Tibial nerve (tissue), 4 donors: ENCODE results near the gene GPC5.

Source experiments
- CTCF ChIP-seq, 5 experiments: fragments of 200-600 bp in 3 of 5; fragments of 450-650 bp in 2 of 5; sonication (generic) in 3 of 5; IDR thresholded peaks; one replicate each; pipeline ENCODE4 v1.5.1; 2016 to 2019; ENCODE audit warnings: antibody characterized with exemption in 5 of 5, mild to moderate bottlenecking in 3 of 5, moderate library complexity in 2 of 5
- EP300 ChIP-seq, 2 donors: sonication (generic); formaldehyde crosslinking; IDR thresholded peaks; one replicate each; pipeline ENCODE4 v1.6.1; 2017; ENCODE audit warnings: antibody characterized with exemption in 2 of 2, mild to moderate bottlenecking in 1 of 2

- no peak for TF ChIP-seq EP300 (IDR thresholded peaks at IDR 0.05)
- TF ChIP-seq CTCF (IDR thresholded peaks at IDR 0.05): no peak
Measured at GRCh38 chr13:92622905-92623304, 1224.5 kb downstream of the GPC5 start.
